Nephron progenitor cell (in vitro differentiated cells): Measurements from ENCODE around the gene HDAC2.

ENCODE experiments used
- DNase-seq: peaks from one replicate; pipeline ENCODE4 v3.0.0; 2021
- H3K27ac Mint-ChIP-seq: 2 replicates; pipeline ENCODE4 v1.8.0; 2021; ENCODE audit warnings: mild to moderate bottlenecking, moderate library complexity, mixed read lengths
- H3K27me3 Mint-ChIP-seq: 2 replicates; pipeline ENCODE4 v1.8.0; 2021; ENCODE audit warnings: mild to moderate bottlenecking, low read depth, mixed read lengths; ENCODE audit not compliant: poor library complexity
- H3K36me3 Mint-ChIP-seq: 2 replicates; pipeline ENCODE4 v1.8.0; 2021; ENCODE audit warnings: low read depth, mixed read lengths
- H3K4me1 Mint-ChIP-seq: 2 replicates; pipeline ENCODE4 v1.8.0; 2021; ENCODE audit warnings: mixed read lengths
- H3K4me3 Mint-ChIP-seq: 2 replicates; pipeline ENCODE4 v1.8.0; 2021; ENCODE audit warnings: mild to moderate bottlenecking, moderate library complexity, mixed read lengths
- H3K9me3 Mint-ChIP-seq: 2 replicates; pipeline ENCODE4 v1.8.0; 2021; ENCODE audit warnings: mild to moderate bottlenecking, moderate library complexity, mixed read lengths
- TF ChIP-seq, protein P1 (sequence below): fragments of 200-600 bp; sonication (generic); IDR thresholded peaks from 2 replicates; pipeline ENCODE4 v1.5.0; 2021; ENCODE audit warnings: antibody characterized with exemption

HDAC2 gene

DNA sequence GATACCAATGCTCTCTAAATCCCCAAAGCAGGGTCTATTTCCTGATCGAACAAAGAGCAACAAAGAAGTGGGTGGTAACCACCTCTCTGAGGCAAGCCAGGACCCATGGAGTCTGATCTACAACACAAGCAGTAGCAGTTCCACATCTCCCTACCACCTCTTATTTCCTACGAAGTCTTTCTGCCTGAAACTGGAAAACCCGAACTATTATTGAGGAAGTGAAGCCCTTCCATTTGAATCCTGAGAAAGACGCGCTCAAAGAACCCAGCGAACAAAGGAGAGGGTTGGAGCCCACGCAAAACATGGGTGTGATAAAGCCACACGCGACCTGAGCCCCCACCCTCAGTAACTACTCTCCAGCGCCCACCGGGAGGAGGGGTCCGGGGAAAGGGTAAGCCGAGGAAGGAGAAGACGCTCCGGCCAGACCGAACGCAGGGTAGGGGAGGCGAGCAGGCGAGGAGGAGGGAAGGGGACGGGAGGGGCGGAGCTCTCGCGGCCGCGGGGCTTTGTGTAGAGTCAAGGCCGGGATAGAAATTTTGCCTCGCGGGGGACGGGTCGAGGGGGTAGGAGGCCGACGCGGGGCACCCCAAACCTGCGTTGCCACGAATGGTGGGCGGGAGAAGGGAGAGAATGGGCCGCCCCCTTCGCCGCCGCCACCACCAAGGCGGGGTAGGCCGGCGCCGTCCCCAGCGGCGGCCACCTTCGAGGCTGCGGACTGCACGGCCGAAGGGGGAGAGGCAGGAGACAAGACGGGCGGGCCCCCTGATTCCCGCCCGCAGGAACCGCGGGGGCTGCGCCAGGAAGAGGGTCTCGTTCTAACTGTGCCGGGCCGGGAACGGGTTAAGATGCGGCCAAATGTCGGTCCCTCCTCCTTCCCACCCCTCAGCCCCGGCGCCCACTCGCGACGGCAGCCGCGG is 802 bp downstream of the HDAC2 start:
- Mint-ChIP-seq H3K4me1 (peaks cover 30% of the 10 kb centered on the region), H3K9me3 (peaks cover 27% of the 10 kb centered on the region), H3K27ac (peak overlapping the region; percentile 99), H3K4me3 (peak overlapping the region; percentile 96), H3K36me3 (peaks cover 39% of the 10 kb centered on the region), H3K27me3 (peaks cover 2% of the 10 kb centered on the region)
- peak; percentile 65 for DNase-seq
- TF ChIP-seq, protein P1, sequence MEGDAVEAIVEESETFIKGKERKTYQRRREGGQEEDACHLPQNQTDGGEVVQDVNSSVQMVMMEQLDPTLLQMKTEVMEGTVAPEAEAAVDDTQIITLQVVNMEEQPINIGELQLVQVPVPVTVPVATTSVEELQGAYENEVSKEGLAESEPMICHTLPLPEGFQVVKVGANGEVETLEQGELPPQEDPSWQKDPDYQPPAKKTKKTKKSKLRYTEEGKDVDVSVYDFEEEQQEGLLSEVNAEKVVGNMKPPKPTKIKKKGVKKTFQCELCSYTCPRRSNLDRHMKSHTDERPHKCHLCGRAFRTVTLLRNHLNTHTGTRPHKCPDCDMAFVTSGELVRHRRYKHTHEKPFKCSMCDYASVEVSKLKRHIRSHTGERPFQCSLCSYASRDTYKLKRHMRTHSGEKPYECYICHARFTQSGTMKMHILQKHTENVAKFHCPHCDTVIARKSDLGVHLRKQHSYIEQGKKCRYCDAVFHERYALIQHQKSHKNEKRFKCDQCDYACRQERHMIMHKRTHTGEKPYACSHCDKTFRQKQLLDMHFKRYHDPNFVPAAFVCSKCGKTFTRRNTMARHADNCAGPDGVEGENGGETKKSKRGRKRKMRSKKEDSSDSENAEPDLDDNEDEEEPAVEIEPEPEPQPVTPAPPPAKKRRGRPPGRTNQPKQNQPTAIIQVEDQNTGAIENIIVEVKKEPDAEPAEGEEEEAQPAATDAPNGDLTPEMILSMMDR, result no peak

DNA sequence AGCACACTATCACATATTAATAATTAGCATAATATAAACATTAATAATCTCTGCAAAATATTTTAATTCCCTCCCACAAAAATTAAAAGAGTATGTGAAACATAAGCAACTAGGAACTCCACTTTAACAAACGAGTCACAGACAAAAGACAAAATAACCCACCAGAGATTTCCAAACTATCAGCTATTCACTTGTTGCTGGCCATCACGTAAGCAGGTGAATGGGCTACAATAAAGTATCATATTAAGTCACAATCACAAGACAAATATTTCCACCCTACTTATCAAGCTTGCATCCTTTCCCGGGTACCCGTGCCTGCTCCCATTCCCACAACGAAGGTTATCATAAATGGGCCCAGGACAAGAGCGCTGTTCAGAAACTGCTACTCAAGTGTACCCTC is 2.5 kb downstream of the HDAC2 start:
- peaks cover 56% of the 10 kb centered on the region for H3K36me3 Mint-ChIP-seq
- TF ChIP-seq, protein P1, result no peak
- peak overlapping the region; percentile 96 for H3K4me3 Mint-ChIP-seq
- peak overlapping the region; percentile 14 for H3K27ac Mint-ChIP-seq
- no peaks in the 10 kb centered on the region for H3K27me3 Mint-ChIP-seq
- H3K4me1 Mint-ChIP-seq, result peaks cover 29% of the 10 kb centered on the region
- H3K9me3 Mint-ChIP-seq, result peaks cover 43% of the 10 kb centered on the region
- no peak for DNase-seq

DNA sequence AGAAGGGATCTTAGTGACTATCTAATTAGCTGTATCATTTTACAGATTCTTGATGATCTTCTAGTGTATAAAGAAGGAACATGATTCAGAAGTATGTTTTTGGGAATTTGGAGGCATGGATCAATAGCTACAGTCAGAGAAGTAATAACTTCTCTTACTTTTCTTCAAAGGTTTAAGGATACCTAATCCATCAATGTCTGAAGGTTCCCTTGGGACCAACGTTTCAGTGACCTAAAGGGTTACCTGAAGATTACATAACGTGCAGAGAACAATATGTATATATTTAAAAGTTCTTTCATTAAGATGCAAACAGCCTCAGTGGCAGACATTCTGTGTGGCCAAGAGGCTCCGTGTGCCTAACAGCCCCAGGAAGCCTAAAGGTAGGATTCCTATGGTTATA is 3.2 kb downstream of the HDAC2 start:
- H3K27ac Mint-ChIP-seq, result peak overlapping the region; percentile 31
- peak overlapping the region; percentile 96 for H3K4me3 Mint-ChIP-seq
- TF ChIP-seq, protein P1, result no peak
- H3K4me1 Mint-ChIP-seq, result peaks cover 29% of the 10 kb centered on the region
- H3K36me3 Mint-ChIP-seq, result peaks cover 63% of the 10 kb centered on the region
- H3K27me3 Mint-ChIP-seq, result no peaks in the 10 kb centered on the region
- DNase-seq, result no peak
- peaks cover 44% of the 10 kb centered on the region for H3K9me3 Mint-ChIP-seq

DNA sequence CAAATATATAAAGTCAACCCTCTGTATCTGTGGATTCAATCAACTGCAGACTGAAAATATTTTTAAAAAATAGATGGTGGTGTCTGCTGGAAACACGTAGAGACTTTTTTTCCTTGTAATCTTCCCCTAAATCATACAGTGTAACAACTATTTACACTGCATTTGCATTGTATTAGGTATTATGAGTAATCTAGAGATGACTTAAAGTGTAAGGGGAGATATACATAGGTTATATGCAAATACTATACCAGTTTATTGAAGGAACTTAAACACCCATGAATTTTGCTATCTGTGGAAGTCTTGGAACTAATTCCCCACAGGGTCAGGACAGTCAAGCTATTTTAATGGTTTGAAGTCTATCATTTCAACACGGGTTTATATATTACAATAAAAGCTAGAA is 10.2 kb downstream of the HDAC2 start:
- peaks cover 81% of the 10 kb centered on the region for H3K36me3 Mint-ChIP-seq
- H3K27me3 Mint-ChIP-seq, result no peaks in the 10 kb centered on the region

DNA sequence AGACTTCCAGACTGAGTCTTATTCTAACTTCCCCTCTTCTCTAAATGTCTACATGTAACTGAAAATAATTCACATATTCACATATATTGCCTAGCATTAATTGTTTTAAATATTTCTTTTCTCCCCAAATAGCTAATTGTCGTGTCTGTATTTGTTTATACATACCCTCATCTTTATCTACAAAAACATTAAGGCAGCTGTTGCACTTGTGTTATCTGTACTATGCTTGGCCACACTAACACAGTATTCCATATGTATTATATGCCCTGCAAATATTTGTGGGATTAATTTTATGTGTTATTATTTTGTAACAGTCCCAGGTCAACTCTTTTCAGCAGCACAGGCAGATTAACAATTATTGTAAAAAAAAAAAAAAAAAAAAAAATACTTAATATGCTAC is 11.7 kb downstream of the HDAC2 start:
- Mint-ChIP-seq H3K4me1 (peaks cover 11% of the 10 kb centered on the region), H3K36me3 (peaks cover 78% of the 10 kb centered on the region), H3K9me3 (peaks cover 8% of the 10 kb centered on the region), H3K27me3 (no peaks in the 10 kb centered on the region), H3K4me3 (no peak overlapping the region), H3K27ac (no peak overlapping the region)
- no peak for DNase-seq
- TF ChIP-seq, protein P1, result no peak

More for the DNA sequence above, 10.2 kb downstream of the HDAC2 start:
- Mint-ChIP-seq H3K9me3 (peaks cover 24% of the 10 kb centered on the region), H3K27ac (no peak overlapping the region), H3K4me1 (peaks cover 11% of the 10 kb centered on the region), H3K4me3 (no peak overlapping the region)
- no peak for DNase-seq
- TF ChIP-seq, protein P1, result no peak

DNA sequence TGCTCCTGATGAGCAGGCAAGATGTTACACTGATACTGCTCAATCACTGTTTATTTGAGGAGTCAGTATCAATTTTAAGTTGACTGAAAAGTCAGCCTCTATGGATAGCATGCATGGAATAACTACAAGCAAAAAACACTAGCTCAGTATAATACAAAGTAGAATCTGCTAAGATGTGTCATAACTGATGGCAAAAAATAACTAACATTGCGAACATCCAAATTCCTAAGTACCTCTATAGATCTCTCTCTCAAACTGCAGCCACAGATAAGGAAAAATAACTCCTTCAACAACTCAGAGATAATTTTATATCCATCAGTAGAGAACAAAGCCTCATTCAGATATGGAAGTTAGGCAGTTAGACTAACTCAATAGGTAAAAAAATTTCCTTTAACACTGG is 16.3 kb downstream of the HDAC2 start:
- H3K4me1 Mint-ChIP-seq, result peaks cover under 1% of the 10 kb centered on the region
- DNase-seq, result no peak
- H3K27ac Mint-ChIP-seq, result peak overlapping the region; percentile 7
- H3K27me3 Mint-ChIP-seq, result no peaks in the 10 kb centered on the region
- no peaks in the 10 kb centered on the region for H3K9me3 Mint-ChIP-seq
- TF ChIP-seq, protein P1, result no peak
- no peak overlapping the region for H3K4me3 Mint-ChIP-seq
- H3K36me3 Mint-ChIP-seq, result peaks cover 81% of the 10 kb centered on the region
